ENCODE results near the gene USP33.

Gene USP33

DNA sequence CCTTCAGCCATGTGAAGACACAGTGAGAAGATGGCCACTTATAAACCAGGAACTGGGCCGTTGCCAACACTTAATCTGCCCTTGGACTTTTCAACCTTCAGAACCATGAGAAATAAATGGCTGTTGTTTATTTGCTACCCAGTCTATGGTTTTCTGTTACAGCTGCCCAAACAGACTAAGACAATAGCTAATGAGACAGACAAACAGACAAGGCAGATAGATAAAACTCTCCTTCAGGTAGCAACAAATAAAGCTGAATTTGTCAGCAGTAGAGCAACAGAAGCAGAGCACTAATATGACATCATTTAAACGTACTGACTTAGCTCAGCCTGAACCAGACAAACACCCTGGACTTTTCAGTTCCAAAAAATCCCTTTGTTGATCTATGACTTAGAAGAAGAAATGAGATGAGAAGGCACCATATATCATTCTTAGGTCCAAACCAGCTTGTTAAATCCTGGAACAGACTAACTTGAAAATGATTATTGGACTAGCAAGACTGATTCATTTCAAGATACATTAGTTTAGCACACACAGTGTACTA, 104.1 kb downstream of the USP33 start:
- H3K4me2 ChIP-seq (ENCODE audit: insufficient read depth, low read length), result no peak overlapping the region
- ATAC-seq (ENCODE audit: insufficient read depth, low read depth), result no peak
- H3K4me3 ChIP-seq (ENCODE audit: low read depth in 1 of 2, low read length in 2 of 2), result no peak overlapping the region
- H3K27me3 ChIP-seq (ENCODE audit: insufficient read depth, low read length, poor library complexity), result no peaks in the 10 kb centered on the region
- no peaks in the 10 kb centered on the region for H3K4me1 ChIP-seq (ENCODE audit: insufficient read depth, low read length)
- no peak for TF ChIP-seq CTCF (IDR thresholded peaks at IDR 0.05; ENCODE audit: borderline replicate concordance, extremely low read depth, low read length, poor library complexity, severe bottlenecking)
- H4K20me1 ChIP-seq (ENCODE audit: insufficient read depth, low read length), result peaks cover 23% of the 10 kb centered on the region; the same call in 1 of the 2 replicates
- H3K9me3 ChIP-seq (ENCODE audit: insufficient read depth, low read length, severe bottlenecking), result peaks cover 13% of the 10 kb centered on the region
- no peak overlapping the region for H3K9ac ChIP-seq (ENCODE audit: low read depth, low read length)
- H2AFZ ChIP-seq (ENCODE audit: low read depth, low read length), result no peak overlapping the region
- peaks cover 99% of the 10 kb centered on the region for H3K79me2 ChIP-seq (ENCODE audit: insufficient read depth, low read length)
- DNase-seq, result no peak
- no peak overlapping the region for H3K27ac ChIP-seq (ENCODE audit: low read length)
- H3K36me3 ChIP-seq (ENCODE audit: insufficient read depth, low read length), result peaks cover 16% of the 10 kb centered on the region

DNA sequence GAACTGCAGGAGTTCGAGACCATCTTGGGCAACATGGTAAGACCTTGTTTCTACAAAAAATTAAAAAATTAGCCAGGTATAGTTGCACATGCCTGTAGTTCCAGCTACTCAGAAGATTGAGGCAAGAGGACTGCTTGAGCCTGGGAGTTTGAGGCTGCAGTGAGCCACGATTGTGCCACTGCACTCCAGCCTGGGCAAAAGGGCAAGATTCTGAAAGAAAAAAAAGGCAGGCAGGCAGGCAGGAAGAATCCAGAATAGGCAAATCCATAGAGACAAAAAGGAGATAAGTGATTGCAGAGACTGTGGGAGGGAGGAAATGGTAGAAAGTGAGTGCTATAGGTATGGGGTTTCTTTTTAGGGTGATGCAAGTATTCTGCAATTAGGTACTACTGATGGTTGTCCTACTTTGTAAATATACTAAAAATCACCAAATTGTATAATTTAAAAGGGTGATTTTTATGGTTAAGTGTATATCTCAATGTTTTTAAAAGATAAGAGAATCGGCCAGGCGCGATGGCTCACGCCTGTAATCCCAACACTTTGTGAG, 106.6 kb downstream of the USP33 start:
- Histone ChIP-seq H3K4me1 (ENCODE audit: insufficient read depth, low read length) (no peaks in the 10 kb centered on the region), H3K4me2 (ENCODE audit: insufficient read depth, low read length) (no peak overlapping the region), H3K79me2 (ENCODE audit: insufficient read depth, low read length) (peaks cover 99% of the 10 kb centered on the region), H3K9ac (ENCODE audit: low read depth, low read length) (no peak overlapping the region), H3K36me3 (ENCODE audit: insufficient read depth, low read length) (peaks cover 16% of the 10 kb centered on the region), H3K9me3 (ENCODE audit: insufficient read depth, low read length, severe bottlenecking) (peaks cover 22% of the 10 kb centered on the region), H2AFZ (ENCODE audit: low read depth, low read length) (no peak overlapping the region), H3K27ac (ENCODE audit: low read length) (no peak overlapping the region), H3K27me3 (ENCODE audit: insufficient read depth, low read length, poor library complexity) (no peaks in the 10 kb centered on the region), H4K20me1 (ENCODE audit: insufficient read depth, low read length) (peaks cover 12% of the 10 kb centered on the region; the same call in 1 of the 2 replicates), H3K4me3 (ENCODE audit: low read depth in 1 of 2, low read length in 2 of 2) (no peak overlapping the region)
- TF ChIP-seq CTCF (IDR thresholded peaks at IDR 0.05; ENCODE audit: borderline replicate concordance, extremely low read depth, low read length, poor library complexity, severe bottlenecking), result no peak
- no peak for TF ChIP-seq EZH2 (IDR thresholded peaks at IDR 0.05; ENCODE audit: borderline replicate concordance, low read depth, low read length, severe bottlenecking)
- no peak for DNase-seq
- ATAC-seq (ENCODE audit: insufficient read depth, low read depth), result no peak

DNA sequence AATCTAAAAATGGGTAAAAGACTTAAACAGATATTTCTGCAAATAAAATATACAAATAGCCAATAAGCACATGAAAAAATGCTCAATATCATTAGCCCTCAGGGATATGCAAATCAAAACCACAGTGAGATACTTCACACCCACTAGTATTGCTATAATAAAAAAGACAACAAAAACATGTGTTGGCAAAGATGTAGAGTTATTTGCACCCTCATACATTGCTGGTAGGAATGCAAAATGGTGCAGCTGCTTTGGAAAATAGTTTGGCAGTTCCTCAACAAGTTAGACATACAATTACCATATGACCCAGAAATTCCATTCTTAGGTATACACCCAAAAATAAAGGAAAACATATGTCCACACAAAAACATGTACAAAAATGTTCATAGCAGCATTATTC, 107.4 kb downstream of the USP33 start:
- H3K9ac ChIP-seq (ENCODE audit: low read depth, low read length), result no peak overlapping the region
- ATAC-seq (ENCODE audit: insufficient read depth, low read depth) (no peak), DNase-seq (no peak)
- no peak overlapping the region for H3K27ac ChIP-seq (ENCODE audit: low read length)
- TF ChIP-seq EZH2 (IDR thresholded peaks at IDR 0.05; ENCODE audit: borderline replicate concordance, low read depth, low read length, severe bottlenecking), result no peak
- no peak for TF ChIP-seq CTCF (IDR thresholded peaks at IDR 0.05; ENCODE audit: borderline replicate concordance, extremely low read depth, low read length, poor library complexity, severe bottlenecking)
- H3K36me3 ChIP-seq (ENCODE audit: insufficient read depth, low read length), result peaks cover 16% of the 10 kb centered on the region
- peaks cover 22% of the 10 kb centered on the region for H3K9me3 ChIP-seq (ENCODE audit: insufficient read depth, low read length, severe bottlenecking)
- H3K4me1 ChIP-seq (ENCODE audit: insufficient read depth, low read length), result no peaks in the 10 kb centered on the region
- H4K20me1 ChIP-seq (ENCODE audit: insufficient read depth, low read length), result peaks cover 12% of the 10 kb centered on the region; the same call in 1 of the 2 replicates
- no peak overlapping the region for H2AFZ ChIP-seq (ENCODE audit: low read depth, low read length)
- H3K79me2 ChIP-seq (ENCODE audit: insufficient read depth, low read length), result peaks cover 99% of the 10 kb centered on the region
- no peaks in the 10 kb centered on the region for H3K27me3 ChIP-seq (ENCODE audit: insufficient read depth, low read length, poor library complexity)
- H3K4me3 ChIP-seq (ENCODE audit: low read depth in 1 of 2, low read length in 2 of 2), result no peak overlapping the region
- no peak overlapping the region for H3K4me2 ChIP-seq (ENCODE audit: insufficient read depth, low read length)
